Left colon (tissue), 2 donors: Measurements from ENCODE around the gene GPC5. TPM values are rescaled to one million over a fixed set of nuclear protein-coding genes. Genes with fewer than 3 reads are reported as not detected.
A peak's percentile ranks its signal among the peaks of the same experiment; 100 is the strongest.
"Not testable (repeated sequence)": the region's sequence is repeated elsewhere in the genome, so short reads cannot be mapped to it uniquely, and the experiment has no call there.

ENCODE experiments used
- ATAC-seq: fragments of 200-7000 bp; cut with Tn5 transposase; one replicate; pipeline ENCODE4 v1.9.1; 2020; ENCODE audit warnings: mild to moderate bottlenecking, moderate library complexity
- DNase-seq, 2 donors: peaks; one replicate each; pipeline ENCODE4 v3.0.0-alpha.2; 2020
- intact Hi-C, 2 donors: fragments of 100-400 bp; cut with DNase I in 1 of 2; cut with micrococcal nuclease in 1 of 2; formaldehyde crosslinking; loops; one replicate each; pipeline versions ENCODE4 v1.11.2 to v1.14.0; 2022; cut with DNase I, micrococcal nuclease
- total RNA-seq, 2 donors: library from RNA; stranded (reverse); fragmentation: NEBNext Ultra II Directional; extraction: Animal tissue kit (Norgen Biotek cat#: 25700); gene quantifications; one replicate each; pipeline ENCODE4 v1.2.1, GENCODE V29; 2021
- donor health status: DM: no; HTN: no; CAD: no.
- donor health status: DM: yes; HTN: yes; CAD: no.

Gene GPC5
- total RNA-seq, 2 donors from 2014 or later = 0.22 to 0.24 TPM

DNA sequence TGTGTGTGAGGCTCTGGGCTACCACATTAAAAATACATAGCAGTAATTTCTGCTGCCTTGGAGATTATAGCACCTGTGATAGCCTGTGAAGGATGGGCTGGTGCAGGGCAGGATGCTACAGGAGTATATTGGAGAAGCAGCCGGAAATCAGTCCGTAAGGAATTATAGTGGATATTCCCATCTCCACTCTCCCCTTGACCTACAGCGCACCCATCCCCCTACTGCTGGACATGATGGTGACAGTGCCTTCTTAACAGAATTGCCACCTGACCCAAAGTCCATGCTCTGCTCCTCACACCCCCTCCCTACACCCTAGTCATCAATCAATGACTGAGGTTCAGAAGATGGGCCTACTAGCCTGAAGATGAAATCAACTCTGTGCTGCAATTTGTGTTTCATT lies 376.0 kb downstream of the GPC5 start:
- no peak for ATAC-seq
- intact Hi-C loops = no loop called here
- no peak for DNase-seq

DNA sequence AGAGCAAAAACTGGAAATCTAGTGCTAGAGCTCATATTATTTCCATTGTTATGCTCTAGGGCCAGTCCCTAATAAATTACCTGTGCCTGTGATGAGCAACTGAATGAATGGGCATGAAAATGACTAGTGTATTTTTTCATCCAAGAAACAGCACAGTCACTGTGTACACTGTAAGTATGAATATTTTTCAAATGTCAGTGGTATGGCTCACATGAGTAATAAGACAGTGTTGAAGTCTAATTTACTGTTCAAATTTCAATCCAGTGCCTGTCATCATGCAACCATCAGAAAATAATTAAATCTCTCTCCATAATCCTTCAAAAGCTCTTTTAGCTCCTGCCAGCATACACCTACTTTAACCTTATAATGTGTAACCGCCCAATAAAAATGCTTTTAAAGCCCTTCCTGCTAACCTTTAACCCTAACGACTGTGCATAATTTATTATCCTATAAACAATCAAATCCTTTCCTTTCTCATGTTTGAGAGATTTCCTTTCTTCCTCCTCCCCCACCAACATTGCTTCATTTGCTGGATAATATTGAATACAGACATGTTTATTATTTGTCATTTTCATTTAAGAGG lies 378.3 kb downstream of the GPC5 start:
- intact Hi-C loops = no loop called here
- no peak for DNase-seq
- ATAC-seq = peak; percentile 86

DNA sequence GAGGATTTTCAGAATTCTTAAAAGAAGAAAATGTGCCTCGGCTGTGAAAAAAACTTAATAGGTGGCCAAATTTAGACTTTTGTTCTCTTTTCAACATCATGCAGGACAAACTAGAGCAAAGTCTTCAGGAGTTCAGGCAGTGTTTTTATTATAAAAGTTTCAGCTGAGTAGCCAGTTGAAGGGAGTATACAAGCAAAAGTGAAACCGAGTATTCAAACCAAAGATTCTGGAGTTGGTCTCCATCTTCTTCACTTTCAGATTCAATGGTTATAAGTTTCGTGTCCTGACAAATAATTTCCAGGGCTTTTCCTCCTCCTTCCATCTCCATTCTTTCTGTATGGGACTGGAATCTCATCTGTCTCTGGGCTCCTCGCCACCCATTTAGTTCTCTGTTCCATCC lies 379.7 kb downstream of the GPC5 start:
- no peak for ATAC-seq
- no peak for DNase-seq
- intact Hi-C loops = no loop called here

DNA sequence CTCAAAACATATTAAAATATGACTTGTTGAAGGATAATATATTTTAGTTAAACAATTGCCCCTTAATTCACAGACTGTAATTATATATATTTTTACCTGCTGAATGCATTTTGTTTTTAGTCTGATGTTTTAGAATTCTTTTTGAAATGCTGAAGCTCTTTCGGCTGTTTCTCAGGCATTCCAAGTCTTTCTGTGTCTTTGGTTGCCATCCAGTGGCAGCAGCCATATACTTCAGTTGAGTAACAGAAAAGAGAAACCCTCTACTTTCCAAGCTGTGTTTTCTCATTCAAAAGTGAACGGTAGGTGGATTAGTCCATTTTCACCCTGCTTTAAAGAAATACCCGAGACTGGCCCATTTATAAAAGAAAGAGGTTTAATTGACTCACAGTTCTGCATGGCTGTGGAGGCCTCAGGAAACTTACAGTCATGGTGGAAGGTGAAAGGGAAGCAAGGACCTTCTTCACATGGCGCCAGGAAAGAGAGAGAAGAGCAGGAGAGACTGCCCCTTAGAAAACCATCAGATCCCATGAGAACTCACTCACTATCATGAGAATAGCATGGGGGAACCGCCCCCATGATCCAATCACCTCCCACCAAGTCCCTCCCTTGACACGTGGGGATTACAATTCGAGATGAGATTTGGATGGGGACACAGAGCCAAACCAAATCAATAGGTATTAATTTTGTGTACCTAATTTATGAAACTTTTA lies 383.7 kb downstream of the GPC5 start:
- DNase-seq, intact Hi-C loops, ATAC-seq: not testable (repeated sequence)

DNA sequence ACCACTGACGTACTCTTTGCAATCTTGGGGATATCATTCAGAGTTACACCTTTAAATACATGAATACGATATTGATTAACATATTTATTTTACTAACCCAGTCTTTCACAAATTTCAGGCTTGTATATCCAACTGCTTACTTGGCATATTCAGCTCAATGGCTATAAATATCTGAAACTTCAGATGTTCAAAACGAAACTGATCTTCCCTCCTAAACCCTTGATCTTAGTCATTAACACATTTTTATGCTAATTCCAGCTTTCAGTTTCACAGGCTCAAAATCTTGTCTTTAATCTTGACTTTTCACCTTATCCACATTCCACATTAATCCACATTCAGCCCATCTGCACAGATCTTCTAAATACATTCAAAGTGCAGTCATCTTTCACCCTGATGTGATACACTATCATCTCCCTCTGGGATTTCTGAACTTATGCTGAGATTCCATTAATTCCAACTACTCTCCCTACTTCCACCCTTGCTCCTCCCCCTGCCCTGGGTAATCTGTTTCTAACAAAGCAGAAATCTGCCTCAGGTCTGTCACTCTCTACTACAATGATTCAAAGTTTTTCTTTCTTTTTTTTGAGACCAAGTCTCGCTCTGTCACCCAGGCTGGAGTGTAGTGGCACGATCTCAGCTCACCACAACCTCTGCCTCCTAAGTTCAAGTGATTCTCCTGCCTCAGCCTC lies 387.2 kb downstream of the GPC5 start:
- no peak for ATAC-seq
- DNase-seq = no peak
- intact Hi-C loops = no loop called here

DNA sequence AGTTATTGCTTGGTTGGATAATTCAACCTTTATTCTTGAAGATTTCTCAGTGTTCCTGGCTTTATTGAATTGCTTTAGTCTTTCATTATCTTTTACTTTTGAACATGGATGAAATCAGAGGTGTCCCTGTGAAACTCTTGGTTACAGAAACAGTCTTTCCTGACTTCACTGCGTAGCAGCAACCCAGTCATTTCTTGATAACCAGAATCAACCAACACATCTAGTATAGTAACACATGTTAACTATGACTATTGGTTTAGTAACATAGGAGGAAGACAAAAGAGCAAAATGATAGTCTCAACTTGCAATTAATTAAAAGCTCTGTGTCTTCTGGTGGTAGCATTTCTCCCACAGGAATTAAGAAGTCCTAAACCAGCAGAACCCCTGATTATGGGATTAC lies 393.6 kb downstream of the GPC5 start:
- no peak for DNase-seq
- ATAC-seq = no peak
- intact Hi-C loops = no loop called here

DNA sequence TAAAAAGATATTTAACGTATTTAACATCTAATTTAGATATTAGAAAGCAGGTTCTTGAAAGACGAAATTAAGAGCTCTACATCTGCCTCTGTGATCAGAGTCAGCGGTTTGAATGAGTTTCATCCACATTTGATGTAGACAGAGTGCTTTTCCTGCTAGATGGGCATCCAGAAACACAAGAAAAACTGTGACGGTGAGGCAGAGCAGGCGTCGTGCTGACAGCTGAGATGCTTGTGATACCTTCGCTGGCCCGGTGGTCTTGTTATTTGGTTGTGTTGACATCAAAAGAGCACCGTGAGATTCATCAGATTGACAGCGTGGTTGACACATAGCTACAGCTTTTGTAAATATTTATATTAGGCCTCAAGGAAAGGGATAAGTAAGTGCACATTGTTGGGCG lies 399.1 kb downstream of the GPC5 start:
- ATAC-seq (no peak), DNase-seq (no peak)
- intact Hi-C loops = no loop called here

DNA sequence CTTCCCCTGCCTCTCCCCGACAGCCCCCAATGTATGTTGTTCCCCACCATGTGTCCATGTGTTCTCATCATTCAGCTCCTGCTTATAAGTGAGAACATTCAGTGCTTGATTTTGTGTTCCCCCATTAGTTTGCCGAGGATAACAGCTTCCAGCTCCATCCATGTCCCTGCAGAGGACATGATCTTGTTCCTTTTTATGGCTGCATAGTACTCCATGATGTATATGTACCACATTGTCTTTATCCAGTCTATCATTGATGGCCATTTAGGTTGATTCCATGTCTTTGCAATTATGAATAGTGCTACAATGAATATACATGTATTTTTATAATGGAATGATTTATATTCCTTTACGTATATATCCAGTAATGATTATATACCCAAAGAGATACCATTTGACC lies 399.9 kb downstream of the GPC5 start:
- intact Hi-C loops, ATAC-seq, DNase-seq: not testable (repeated sequence)

DNA sequence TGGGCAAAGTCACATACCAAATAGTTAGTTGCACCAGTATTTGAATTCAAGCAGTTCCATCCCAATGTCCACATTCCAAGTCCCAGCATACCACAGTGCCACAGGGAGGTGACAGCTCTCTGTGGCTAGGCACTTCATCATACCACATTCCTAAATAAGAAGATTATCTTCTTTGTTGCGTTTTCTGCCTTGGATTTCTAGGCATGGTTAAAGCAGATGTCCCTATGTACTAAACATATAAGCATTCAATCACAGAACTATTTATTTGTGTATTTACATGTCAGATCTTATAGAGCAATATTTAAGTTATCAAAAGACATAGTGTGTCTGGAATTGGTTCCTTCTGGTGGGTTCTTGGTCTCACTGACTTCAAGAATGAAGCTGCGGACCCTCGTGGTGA lies 403.4 kb downstream of the GPC5 start:
- DNase-seq, ATAC-seq, intact Hi-C loops: not testable (repeated sequence)

DNA sequence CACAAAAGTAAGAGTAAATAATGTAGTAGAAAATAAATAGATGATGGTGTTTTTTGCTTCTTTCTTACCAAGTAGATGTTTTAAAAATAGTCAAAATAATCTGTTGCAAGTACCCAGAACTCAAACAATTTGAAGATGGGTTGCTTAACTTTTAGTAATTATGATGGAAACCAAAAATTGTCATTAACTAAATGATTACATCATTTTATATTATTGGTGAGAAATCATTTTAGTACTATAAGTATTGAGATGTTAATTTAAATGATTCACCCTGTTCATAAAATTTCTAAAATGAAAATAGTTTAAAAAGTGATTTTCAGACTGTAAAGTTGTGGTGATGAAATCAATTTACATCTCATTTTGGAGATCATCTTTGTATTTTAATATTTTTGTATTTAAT lies 404.5 kb downstream of the GPC5 start:
- DNase-seq (no peak), ATAC-seq (no peak)
- intact Hi-C loops = no loop called here

DNA sequence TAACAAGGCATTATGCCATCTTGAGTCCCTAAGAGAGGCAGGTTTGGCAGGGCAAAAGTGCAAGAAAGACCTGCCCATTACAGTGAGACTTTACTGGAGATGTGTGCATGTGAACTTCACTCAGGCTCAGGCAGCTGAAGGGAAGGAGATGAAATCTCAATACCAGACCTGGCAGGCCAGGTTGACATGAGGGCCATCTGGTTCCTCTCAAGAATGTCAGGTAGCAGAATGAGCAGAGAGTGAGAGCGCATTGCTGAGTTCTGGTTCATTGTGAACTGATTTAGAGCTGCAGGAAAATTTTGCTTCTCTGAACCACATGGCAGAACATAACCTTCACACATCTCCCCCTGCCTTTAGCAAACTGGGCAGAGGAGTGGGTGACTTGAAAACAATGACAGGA lies 406.3 kb downstream of the GPC5 start:
- intact Hi-C loops = no loop called here
- DNase-seq (no peak), ATAC-seq (no peak)

DNA sequence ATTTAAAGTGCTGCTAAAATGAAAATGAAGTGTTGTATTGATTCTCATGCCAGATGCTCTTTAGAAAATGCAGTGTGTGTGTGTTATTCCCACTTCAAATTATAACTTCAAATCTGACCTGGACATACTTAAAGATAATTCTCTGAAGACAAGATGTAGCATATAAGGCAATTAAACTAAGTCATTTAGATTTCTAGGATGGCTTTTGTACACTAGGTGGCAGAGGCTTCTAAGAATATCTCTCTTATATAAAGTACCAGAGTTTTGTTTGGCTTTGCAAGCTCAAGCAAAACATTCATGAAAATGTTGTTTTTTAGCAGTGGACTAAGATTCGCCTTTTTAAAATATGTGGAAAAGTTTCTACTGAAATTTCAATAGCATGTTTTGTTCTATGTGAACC lies 407.2 kb downstream of the GPC5 start:
- intact Hi-C loops = no loop called here
- ATAC-seq (no peak), DNase-seq (no peak)

DNA sequence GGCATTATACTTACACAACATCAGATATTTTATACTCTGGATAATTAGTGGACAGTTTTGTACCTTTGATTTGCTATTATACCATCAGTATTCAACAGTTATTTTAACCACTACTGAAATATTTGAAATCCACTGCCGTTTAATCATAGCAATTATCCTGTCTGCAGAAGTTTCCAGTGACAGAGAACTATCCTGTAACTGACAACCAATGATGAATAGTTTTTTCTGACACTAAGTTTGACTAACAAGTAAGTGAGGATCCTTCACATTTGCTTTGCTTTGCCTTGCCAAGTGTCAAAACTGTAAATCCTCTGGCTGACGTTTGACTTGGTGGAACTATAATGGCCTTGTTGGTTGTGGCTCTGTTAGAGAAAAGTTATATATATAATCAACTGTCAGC lies 410.7 kb downstream of the GPC5 start:
- no peak for DNase-seq
- intact Hi-C loops = no loop called here
- no peak for ATAC-seq

DNA sequence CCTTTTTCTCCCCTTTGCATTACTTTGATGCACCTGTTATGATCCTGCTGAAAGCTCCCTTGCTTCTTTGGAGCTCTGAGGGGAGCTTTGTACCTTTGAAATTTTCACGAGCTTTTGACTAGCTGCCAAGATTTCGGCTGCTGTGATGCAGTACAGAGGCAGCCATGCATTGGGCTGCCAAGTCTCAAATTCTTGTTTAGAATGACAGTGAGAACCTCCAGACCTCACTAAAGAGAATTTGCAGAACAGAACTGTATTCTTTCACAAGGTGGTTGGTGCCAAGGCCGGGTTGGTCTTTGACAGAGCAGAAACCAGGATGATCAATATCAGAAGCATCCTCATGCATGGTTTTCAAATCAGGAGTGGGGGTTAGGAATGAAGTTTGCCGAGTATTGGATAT lies 414.8 kb downstream of the GPC5 start:
- intact Hi-C loops = no loop called here
- ATAC-seq (no peak), DNase-seq (no peak)

DNA sequence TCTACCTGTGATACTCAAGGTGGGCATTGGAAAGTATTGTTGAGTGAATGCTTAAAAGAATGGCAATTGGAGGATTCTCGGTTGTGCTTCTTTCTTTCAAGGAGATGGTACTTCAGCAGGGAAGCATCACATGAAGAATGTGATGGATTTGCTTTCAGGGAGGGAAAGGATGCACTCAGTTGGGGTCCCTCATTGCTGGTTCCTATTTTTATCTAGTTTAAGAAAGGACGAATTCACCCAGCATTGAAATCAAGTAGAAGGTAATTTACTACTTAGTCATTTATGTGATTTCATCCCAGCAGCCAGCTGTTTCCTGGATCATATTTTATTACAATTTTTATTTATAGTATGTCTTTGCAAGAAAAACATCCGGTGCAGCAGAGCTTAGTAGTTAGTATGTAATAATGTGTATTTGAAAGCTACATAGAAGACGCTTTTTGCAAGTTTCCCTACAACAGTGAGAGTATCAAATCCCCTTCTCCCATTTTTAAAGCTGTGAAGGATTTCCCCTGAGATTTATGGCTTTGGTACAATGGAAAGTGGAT lies 417.9 kb downstream of the GPC5 start:
- DNase-seq = no peak
- intact Hi-C loops = no loop called here
- no peak for ATAC-seq

DNA sequence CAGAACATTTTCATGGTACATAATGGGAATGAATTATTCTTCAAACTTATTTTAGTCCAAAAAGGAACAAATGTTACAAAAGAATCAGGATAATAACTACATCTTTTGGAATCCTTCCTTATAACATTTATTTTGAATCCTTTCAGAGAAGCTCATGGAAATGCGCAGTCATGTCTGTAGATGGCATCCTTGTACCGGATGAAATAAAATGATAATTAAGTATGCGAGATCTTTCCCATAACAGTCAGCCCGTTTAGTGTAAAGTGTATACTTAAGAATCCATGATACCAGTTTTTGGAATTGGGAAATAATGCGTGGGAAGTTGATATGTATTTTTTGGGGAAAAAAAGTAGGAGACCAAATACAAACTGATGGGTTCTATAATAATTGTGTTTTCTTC lies 418.8 kb downstream of the GPC5 start:
- DNase-seq (no peak), ATAC-seq (no peak)
- intact Hi-C loops = no loop called here

DNA sequence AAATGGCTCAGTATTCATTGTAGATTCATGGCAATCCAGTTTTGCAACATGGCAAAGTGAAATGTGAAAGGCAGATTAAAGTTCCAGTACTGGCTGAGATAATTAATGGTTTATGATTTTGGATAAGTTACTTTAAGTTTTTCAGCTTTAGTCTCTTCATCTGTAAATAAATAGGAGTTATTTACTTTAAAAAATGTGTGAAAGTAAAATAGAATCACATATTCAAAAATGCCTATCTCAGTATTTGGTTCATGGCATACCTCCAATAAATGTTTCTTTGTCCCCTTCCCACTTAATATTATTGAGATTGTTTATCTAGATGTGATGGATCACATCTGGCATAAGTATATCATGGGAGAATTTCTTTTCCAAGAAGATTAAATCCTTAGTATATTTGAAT lies 426.0 kb downstream of the GPC5 start:
- no peak for ATAC-seq
- intact Hi-C loops = no loop called here
- DNase-seq = no peak

DNA sequence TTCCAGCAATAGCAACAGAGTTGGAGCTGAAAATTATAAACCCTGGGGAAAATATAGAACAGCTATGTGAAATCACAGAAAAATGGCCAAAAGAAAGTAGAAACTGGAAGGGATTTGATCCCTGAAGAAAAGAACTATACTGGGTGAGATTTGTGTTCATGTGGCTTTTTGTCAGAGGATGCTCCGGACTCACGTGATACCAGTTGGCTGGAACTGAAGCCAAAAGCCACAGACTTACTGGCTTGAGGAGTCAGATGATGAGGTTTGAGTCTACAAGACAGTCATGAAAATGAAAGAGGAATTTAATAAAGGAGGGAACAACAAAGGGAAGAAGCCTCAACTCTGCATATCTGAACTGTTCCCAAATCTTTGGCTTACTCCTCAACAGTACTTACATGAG lies 427.1 kb downstream of the GPC5 start:
- intact Hi-C loops = no loop called here
- DNase-seq = no peak
- no peak for ATAC-seq

DNA sequence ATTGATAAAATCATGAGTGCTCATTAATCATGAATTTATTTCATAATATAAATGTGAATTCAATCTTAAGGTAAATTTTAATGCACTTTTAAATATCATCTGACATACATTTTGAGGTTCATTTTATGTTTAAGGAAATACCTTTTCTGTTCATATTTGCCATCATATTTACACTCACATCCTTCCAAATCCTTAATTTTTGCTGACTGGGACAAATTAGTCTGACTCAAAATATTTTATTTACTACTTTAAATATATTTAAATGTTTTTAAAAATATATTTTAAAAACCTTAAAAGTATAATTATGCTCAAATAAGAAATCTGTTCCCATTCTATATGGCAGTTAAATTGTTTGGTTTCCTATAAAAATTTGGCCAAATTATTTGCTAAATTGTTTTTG lies 438.1 kb downstream of the GPC5 start:
- DNase-seq (no peak), ATAC-seq (no peak)
- intact Hi-C loops = no loop called here

DNA sequence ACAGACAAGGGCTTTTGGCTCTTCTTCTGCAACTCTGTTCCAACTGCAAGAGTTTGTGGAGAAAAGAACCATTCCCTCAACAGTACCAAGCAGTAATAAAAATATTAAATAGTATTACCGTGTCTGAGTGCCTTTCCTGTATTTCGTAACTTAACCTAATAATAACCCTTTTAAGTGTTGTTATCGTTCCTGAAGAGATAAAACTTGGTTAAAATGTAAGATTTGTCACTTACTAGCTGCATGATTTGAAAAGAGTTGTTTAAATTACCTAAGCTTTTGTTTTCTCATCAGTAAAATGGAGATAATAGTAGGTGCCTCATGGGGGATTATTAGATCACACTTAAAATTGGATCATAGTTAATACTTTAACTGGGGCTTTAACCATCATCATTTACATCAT lies 447.2 kb downstream of the GPC5 start:
- no peak for ATAC-seq
- intact Hi-C loops = no loop called here
- no peak for DNase-seq
